Measurements from ENCODE around the gene TMPRSS4.
"Not testable (repeated sequence)": the region's sequence is repeated elsewhere in the genome, so short reads cannot be mapped to it uniquely, and the experiment has no call there.

The TMPRSS4 gene

DNA sequence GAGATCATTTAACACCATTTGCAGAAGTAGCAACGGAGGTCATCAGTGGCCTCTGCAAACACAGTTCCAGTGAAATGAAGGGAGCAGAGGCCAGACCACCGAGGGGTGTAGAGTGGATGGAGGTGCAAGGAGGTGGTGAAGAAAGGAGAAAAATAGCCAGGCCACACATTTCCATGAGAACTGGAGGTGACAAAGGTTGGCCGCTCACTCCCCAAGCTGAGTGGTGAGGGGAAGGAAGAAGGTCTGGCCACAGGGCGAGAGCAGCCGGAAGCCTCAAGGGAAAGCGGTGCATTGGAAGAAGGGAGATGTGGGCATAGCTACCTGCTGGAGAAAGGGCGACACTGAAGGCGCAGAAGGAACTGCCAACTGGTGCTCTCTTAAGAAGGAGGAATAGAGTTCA is 20.1 kb upstream of the TMPRSS4 start:
- no peak for DNase-seq (ENCODE audit: low read depth)

DNA sequence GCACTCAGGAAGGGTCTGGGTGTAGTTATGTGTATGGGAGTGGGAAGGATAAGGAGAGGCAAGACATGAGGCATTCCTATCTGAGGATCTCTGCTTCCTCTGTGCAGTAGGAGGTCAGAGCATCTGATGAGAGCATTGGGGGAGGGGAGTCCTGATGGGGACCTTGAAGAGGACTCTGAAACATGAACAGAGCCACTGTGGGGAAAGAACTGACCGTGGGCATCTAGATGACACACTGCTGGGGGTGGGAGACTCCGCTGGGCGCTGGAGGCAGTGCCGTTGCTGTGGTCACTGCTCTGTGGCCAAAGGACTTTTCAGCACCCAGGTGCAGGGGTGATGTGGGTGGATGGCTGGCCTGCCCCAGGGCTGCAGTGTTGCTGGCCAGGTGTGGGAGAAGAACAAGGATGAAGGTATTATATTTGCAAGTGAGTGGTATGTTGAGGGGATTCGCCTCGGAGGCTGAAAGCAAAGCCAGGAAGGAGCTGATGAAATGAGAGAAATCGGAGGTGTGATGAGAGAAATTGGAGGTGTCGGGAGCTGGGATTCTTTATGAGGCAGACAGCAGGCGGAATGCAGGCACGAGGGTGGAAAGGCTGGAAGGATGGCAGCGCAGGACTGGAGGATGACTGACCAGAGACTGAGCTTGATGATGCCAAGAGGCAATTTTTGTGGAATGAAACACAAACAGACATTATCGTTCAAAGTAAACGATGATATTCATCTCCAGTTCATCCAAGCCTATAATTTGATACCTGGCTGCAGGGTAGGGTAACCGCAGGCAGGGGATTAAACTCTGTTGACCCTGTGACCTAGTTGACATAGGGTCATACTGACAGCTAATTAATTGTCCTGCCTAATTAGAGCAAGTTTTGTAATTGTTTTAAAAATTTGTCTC is 19.4 kb upstream of the TMPRSS4 start:
- DNase-seq (ENCODE audit: low read depth): no peak

DNA sequence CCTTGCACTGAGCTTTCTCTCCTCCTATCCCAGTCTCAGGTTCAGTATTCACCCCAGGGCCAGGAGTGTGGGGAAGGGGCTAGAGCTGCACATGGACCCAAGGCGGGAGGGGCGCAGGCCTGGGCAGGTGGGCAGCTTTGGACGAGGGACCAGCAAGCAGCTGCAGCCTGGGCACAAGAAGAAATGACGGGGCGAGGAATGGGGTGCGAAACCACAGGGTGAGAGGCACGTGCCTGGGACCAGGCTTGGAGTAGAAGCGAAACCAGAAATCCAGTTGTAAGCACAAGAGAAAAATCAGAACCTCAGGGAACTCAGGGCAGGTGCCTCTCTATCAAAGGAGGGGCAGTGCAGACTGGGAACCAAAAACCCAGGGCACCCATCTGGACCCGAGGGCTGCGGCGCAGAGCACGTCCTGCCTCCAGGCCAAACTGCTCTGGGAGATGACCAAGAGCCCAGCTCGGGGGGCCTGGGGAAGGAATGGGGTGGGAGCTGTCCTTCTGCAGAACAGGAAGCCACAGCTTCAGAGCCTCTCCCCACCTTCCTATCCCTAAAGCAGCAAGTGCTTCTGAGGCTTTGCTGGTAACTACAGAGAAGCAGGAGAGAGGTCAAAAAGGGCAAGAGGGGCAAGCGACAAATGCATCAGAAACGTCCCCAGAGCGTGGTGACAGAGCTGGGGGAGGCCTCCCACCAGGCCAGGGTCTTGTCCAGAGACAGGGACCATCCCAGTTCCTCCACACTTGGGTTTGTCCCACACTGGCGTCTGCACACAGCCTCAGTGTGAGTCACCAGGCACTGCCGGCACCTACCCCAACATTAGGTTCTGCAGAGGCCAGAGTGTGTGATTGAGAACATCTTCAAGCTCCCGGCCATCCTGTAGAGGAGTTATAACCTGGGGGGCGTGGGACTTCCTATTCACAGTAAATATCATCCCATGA is 18.3 kb upstream of the TMPRSS4 start:
- no peak for DNase-seq (ENCODE audit: low read depth)

DNA sequence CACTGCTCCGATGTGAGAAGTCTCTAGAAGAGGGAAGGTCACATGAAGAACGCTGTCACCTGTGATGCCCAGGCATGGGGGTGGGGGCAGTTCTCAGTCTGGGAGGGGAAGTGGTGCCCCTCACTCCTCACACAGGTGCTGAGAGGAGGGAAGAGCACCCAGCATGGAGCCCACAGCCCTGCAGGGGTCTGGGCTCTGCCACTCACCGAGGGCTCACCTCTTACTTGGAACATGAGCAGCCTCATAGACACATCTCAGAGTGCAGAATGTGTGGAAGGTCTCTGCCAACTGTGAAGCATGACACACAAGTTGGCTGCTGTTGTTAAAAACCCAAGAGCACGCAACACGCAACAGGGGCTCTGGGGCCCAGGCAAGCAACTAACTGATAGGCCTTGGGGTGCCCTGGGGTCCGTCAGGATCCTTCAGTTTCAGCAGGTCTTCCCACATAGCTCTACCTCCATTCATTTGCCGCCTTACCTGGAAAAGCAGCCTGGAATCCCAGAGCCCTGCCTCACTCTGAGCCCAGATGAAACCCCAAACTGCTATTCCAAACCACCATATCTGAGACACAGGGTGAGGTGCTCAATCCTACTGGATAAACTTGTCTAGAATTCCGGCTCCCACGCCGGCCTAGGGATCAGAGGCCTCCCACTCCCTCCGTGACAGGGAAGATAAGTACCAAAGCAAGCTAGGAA is 17.5 kb upstream of the TMPRSS4 start:
- no peak for DNase-seq (ENCODE audit: low read depth)

DNA sequence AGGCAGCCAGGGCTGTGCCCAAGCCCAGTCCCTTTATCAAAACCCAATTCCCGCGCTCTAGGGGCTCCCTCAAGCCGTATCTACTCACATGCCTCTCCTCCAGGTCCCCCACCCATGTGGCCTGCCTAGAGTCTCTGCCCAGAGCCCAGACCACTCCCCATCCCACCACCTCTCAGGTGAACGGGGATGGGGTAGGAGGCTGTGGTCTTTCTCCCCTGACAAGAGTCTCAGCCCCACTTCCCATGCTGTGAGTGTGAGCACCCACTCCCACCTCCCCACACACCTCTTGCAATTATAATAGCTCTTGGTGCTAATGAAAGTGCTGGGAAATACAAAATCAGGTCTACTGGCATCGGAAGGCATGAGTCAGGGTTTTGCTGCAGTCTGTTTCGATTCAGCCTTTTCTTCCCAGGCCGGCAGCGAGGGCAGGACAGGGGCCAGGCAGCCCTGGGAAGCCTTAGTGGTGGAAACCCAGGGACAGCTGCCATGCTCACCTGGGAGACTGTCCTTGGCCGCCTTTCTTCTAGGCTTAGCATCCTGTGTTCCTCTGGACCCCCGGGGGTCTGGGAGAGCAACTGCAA is 16.7 kb upstream of the TMPRSS4 start:
- no peak for DNase-seq (ENCODE audit: low read depth)

DNA sequence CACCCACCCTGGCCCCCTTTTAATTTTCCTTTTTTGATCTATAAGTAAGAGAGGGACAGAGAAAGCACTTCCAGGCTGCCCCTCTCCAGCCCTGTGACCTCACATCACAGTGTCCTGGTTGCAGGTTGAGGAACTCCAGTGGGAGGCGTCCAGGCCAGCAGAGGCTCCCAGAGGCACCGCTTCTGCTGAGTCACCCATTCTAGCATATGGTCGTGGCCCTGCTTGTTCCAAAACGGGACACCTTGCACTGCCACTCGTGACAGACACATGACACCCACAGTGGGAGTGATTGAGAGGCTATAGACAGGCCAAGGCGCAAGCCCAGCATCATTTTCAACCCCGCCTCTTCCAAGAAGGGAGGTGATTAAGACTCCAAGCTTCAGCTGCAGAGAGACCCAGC is 16.0 kb upstream of the TMPRSS4 start:
- no peak for DNase-seq (ENCODE audit: low read depth)

DNA sequence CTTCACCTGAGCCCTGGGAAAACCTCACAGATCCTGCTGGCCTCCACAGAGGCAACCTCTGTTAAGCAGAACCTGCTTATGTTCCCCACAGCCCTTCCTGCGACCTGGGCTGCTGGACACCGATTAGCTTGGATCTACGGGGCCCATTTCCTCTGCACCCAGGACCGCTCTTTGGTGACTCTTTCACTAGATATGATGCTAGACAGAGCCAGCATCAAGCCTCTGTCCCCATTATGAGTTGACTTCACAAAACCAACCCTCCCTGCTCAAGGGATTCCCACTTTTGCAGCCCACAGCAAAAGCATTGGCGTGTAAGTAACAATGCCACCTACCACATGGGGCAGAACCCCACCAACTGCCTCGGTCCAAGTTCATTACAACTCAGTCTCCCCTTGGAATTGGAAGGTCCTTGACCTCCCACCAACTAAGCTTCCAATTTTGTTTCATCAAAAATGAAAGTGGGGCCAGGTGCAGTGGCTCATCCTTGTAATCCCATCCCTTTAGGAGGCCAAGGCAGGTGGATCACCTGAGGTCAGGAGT is 15.2 kb upstream of the TMPRSS4 start:
- DNase-seq (ENCODE audit: low read depth): no peak

DNA sequence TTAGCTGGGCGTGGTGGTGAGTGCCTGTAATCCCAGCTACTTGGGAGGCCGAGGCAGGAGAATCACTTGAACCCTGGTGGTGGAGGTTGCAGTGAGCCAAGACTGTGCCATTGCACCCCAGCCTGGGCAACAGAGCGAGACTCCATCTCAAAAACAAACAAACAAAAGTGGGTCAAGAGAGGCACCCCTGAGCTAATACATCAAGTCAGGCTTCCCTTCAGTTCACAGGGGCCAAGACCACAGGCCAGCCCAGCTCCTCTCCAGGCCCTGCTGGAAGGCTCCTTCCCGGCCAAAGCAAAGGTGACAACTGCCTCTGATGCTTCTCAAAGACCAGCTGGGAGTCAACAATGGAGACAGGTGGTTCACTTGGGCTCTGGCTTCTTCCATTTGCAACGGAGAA is 14.7 kb upstream of the TMPRSS4 start:
- not testable (repeated sequence) for DNase-seq (ENCODE audit: low read depth)

DNA sequence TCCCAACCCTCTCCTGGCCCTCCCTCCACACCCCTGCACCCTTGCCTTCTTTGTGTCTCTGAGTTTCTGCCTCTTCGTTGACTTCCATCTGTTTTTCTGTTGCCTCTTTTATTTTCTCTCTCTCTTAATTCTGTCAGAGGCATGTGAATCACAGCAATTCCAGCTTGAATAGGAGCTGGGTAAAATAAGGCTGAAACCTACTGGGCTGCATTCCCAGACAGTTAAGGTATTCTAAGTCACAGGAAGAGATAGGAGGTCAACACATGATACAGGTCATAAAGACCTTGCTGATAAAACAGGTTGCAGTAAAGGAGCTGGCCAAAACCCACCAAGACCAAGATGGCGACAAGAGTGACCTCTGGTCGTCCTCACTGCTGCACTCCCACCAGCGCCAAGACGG is 14.2 kb upstream of the TMPRSS4 start:
- DNase-seq (ENCODE audit: low read depth): not testable (repeated sequence)

DNA sequence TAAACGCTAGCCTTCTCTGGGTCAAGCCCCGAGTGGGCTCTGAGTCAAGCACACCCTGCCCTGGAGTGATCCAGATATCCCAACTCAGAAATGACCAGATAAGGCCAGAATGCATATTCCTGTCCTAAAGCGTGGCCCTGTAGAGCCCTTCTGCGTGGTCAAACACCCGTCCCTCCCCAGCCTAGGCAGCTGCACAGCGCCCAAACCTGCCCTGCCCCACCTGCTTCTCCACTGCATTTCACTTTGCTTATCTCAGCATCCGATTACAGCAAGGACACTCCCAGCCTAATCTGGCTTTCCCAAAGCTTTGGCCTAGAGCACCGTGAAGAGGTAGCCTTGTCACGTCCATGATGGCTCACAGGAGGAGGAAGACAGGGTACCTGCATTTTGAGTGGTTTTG is 11.9 kb upstream of the TMPRSS4 start:
- DNase-seq (ENCODE audit: low read depth): no peak

DNA sequence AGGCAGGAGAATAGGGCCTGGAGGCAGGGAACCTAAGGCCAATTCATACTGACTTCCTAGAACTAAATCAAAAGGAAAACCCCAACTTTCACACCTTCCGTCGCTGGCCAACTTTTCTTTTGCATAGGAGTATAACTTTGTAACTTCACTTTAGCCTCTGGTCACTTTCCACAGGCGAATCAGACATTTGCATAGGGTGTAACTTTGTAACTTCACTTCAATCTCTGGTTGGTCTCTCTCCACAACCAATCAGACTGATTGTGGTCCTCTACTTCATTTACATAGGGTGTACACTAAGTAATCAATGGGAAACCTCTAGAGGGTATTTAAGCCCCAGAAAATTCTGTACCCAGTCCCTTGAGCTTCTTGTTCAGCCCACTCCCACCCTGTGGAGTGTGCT is 11.5 kb upstream of the TMPRSS4 start:
- DNase-seq (ENCODE audit: low read depth): no peak

DNA sequence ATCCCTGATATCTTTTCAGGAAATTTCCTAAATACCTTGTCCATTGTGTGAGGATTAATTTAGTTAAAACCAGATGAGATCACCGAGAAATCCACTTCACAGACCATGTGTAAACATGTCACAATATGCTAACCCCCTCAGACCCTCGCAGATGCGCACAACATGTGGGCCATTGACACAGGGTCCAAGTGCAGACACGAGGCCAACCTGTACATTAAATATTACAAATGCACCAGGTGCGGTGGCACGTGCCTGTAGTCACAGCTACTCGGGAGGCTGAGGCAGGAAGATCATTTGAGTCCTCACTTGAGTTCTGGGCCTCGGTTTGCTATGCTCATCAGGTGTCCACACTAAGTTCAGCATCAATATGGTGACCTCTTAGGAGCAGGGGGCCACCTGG is 9.9 kb upstream of the TMPRSS4 start:
- no peak for DNase-seq (ENCODE audit: low read depth)

DNA sequence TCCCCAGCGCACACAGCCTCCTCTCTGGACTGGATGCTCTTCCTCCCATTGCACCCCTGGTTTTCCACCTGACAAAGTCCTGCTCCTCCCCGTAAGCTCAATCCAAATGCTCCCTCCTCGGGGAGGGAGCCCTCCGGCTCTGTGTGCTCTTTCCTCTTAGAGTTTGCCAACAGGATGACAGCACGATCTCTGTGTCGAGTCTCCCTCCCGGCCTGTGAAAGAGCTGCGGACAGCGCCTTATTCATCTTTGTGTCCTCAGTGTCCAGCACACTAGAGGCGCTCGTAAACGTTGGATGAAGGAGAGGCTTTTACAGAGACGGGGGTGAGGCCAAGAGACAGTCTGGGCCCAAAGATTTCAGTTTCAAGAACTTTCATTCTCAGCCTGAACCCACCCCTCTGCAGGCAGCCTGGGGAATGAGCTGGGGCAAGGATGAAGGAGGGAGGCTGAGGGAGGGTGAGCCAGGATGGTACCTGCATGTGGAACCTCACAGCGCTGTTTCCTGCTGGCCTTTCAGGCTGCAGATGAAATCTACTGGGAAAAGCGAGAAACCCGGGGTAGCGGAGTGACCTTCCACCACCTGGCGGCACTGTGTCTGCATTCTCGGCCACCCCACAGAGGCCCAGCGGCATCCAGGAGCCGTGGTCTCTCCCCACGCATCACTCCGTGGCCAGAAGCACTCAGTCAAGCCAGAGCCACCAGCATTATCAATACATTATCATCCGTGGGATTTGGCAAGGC is 8.5 kb upstream of the TMPRSS4 start:
- no peak for DNase-seq (ENCODE audit: low read depth)

DNA sequence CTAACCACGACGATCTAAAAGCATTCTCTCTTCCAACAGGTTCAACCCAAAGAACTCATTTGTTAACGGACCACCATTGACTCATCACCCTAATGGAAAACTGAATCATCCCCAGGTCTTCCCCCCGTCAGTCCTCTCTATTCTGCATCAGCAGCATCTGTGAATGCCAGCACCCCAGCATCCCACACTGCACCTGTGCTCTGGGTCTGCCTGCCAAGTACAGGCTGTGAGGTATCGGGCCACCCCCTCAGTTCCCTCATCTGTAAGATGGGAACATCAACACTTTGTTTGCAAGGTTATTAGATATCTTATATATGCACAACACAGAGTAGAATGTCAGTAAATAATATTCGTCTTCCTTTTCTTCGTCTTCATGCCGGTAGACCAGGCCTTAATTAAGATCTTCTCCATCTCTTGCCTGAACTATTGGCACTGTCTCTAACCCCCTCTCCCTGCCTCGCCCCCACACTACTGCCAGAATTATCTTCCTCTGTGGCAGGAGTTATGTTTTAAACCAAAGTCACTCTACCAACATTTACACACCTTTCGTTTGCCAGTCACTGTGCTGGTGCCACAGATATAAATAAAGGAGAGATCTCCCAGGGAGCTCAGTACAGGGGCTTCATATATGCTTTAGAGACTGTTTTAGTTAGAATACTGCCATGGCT is 7.8 kb upstream of the TMPRSS4 start:
- DNase-seq (ENCODE audit: low read depth): no peak

DNA sequence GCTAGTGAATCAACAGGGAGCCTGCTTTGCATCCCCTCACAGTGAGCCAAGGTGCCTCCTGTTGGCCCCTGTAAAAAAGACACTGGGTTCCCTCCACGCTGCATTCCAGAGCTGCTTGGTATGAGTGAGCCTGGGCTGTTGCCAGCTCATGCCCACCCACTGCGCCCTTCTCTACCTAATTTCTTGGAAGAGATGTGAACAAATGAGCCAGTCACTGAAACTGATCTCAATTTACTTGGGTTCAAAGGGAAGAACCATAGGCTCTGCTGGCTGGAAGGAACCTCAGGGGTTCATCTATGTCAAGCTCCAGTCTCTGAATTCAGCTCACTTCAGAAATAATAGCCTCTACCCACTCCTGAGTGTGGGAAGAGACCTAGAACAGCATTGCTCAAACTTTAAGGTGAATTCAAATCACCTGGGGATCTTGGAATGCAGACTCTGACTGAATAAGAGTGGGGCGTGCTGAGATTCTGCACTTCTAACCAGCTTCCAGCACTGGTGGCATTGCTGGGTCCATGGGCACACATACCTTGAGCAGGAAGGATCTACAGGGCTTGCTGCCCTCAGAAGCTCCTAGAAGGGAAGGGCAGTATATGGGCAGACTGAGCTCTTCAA is 5.4 kb upstream of the TMPRSS4 start:
- no peak for DNase-seq (ENCODE audit: low read depth)

DNA sequence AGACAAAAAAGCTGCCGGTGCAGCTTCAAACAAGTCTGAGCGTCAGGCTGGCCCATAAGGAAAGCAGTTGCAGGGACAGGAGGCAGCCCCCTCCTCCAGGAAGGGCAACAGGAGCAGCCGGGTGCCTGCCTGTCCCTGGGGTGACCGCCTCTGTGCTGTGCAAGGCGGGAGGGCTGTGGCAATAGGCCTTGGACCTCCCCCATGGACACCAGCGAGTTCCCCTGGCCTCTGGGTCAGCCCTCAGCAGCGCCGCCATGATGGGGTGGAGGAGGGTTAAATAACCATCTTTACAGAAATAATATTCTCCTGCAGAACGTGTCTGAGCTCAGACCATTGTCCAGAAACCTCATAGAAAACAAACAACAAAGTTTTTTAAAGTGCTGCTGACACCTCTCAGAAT is 3.3 kb upstream of the TMPRSS4 start:
- no peak for DNase-seq (ENCODE audit: low read depth)

DNA sequence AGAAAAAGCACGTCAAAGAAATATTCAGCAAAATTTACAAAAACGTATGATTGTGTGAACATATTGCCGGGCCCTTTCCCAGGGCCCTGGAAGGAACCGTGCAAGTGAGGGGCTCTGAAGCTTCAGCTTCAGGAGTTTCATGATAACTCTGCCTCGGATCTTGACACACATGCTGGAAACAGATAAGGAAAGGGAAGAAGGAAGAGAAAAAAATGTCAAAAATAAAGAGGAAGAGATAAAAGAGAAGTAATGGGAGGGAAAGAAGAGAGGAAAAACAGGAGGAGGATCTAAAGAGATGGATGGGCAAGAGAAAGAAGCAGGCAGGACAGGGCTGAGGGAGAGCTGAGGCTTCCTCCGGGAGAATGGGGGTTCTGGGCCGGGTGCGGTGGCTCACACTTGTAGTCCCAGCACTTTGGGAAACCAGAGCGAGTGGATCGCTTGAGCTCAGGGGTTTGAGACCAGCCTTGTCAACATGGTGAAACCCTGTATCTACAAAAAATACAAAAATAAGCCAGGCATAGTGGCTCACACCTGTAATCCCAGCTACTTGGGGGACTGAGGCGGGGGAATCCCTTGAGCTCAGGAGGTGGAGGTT is 2.7 kb upstream of the TMPRSS4 start:
- DNase-seq (ENCODE audit: low read depth): no peak

DNA sequence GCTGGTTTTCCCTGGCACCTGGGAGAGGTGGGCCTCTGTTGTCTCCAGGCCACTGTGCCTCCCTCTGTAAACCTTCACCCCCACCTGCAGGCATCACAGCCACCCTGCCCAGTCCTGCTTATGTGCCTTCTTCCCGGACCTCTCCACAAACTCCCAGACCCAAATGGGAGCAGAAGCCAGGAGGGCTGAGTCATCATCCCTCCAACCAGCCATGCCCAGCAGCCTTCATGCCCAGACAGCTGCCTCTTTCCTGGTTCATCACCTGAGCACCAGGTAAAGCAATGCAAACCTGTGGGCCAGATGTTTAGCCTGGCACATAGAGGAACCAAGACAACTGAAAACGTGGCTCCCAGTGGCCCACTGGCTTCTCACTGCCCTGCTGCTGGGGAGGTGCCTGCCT is 2.1 kb upstream of the TMPRSS4 start:
- DNase-seq (ENCODE audit: low read depth): no peak

DNA sequence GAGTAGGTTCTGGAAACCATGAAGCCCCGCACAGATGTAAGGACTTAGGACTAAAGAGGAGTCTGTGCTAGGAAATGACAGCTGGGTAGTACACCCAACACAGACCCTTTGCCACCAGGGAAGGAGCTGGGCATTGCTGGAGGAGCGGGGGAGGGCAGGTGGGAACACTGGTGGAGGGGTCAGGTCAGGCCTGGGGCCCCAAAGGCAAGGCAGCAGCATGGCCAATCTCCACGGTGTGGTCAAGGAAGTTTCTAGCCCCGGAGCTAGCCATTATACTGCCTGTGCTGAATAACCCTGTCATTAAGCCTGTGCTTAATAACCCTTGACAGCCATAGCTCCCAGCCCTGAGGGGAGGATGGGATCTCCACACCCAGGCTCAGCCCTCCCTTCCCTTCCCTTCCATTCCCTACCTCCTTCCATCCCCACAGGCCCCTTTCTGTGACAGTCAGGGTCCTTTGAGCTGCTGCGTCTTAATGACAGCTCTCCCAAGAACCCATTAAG is 2.1 kb downstream of the TMPRSS4 start:
- no peak for DNase-seq (ENCODE audit: low read depth)

DNA sequence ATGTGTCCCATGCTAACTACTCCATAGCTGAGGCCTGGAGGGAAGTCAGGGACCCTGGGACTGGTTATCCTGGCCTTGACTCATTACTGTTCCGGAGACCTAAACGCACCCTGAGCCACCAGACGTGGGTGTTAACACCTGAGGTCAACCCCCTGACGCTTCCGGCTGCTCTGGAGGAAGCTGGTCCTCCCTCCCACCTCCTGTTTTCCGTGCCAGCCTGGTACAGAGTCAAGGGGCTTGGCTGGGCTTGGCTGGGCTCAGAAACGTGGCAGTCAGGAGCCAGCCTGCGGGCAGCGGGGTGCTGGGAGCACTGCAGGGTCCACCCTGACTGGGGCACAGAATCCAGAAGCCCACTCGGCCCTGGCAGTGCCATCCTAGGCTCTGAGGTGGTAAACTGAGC is 2.6 kb downstream of the TMPRSS4 start:
- DNase-seq (ENCODE audit: low read depth): no peak

Measured in HS-5 (cell line).